NCI-H2081 treated with DMSO at 0.1 percent for 48 hours (cell line): ENCODE measurements around the gene CLDN34.

Experiments
- DNase-seq: peaks from one replicate; lab custom pipeline; 2025; lab: John Stamatoyannopoulos, UW

Gene CLDN34

GRCh38 chrX:9980927-9981326 is 13.8 kb downstream of the CLDN34 start:
- no peak for DNase-seq

- DNase-seq: no peak
These were observed 16.3 kb downstream of the CLDN34 start for GRCh38 chrX:9983441-9983840.

GRCh38 chrX:9983846-9984245 is 16.7 kb downstream of the CLDN34 start:
- no peak for DNase-seq

GRCh38 chrX:9988762-9989161 is 21.6 kb downstream of the CLDN34 start:
- no peak for DNase-seq

GRCh38 chrX:9992061-9992460 is 24.9 kb downstream of the CLDN34 start:
- no peak for DNase-seq

GRCh38 chrX:9992724-9993123 is 25.6 kb downstream of the CLDN34 start:
- no peak for DNase-seq

- DNase-seq: peak; percentile 53
These were observed 28.7 kb downstream of the CLDN34 start for GRCh38 chrX:9995855-9996339.

- DNase-seq: no peak
These were observed 29.9 kb downstream of the CLDN34 start for GRCh38 chrX:9997041-9997440.

GRCh38 chrX:9997524-9997923 is 30.4 kb downstream of the CLDN34 start:
- no peak for DNase-seq

GRCh38 chrX:10001496-10001895 is 34.3 kb downstream of the CLDN34 start:
- no peak for DNase-seq

GRCh38 chrX:10004832-10005475 is 37.8 kb downstream of the CLDN34 start:
- no peak for DNase-seq

- no peak for DNase-seq
These were observed 38.9 kb downstream of the CLDN34 start for GRCh38 chrX:10006086-10006485.

GRCh38 chrX:10006770-10007169 is 39.6 kb downstream of the CLDN34 start:
- DNase-seq: no peak

- DNase-seq: no peak
These were observed 40.5 kb downstream of the CLDN34 start for GRCh38 chrX:10007621-10008020.

- no peak for DNase-seq
These were observed 41.4 kb downstream of the CLDN34 start for GRCh38 chrX:10008483-10009056.

- no peak for DNase-seq
These were observed 42.6 kb downstream of the CLDN34 start for GRCh38 chrX:10009741-10010140.

GRCh38 chrX:10010686-10011085 is 43.5 kb downstream of the CLDN34 start:
- no peak for DNase-seq

- DNase-seq: no peak
These were observed 44.2 kb downstream of the CLDN34 start for GRCh38 chrX:10011261-10011931.

- no peak for DNase-seq
These were observed 44.8 kb downstream of the CLDN34 start for GRCh38 chrX:10011991-10012390.

GRCh38 chrX:10014462-10015354 is 47.5 kb downstream of the CLDN34 start:
- DNase-seq: peak; percentile 21

GRCh38 chrX:10015355-10015722 is 48.2 kb downstream of the CLDN34 start:
- DNase-seq: no peak

- no peak for DNase-seq
These were observed 48.8 kb downstream of the CLDN34 start for GRCh38 chrX:10015723-10016518.
